Heart left ventricle (tissue), 16 donors: ENCODE data around the gene TCN2. TPM values are rescaled to one million over a fixed set of nuclear protein-coding genes. Genes with fewer than 3 reads are reported as not detected.

ENCODE experiments used
- ATAC-seq, 4 donors: fragments of 200-7000 bp; cut with Tn5 transposase; one replicate each; pipeline ENCODE4 v1.9.1; 2020 to 2022; ENCODE audit warnings: moderate library complexity in 4 of 4, mild to moderate bottlenecking in 3 of 4, moderate number of reproducible peaks in 1 of 4
- DNase-seq, 5 donors: peaks; one replicate each; pipeline ENCODE4 v3.0.0-alpha.2; 2020
- H3K27ac ChIP-seq, 12 donors: fragments of 200-600 bp; sonication (generic) in 4 of 12; one replicate each; pipeline versions ENCODE4 v1.5.0 to v1.8.0; 2016 to 2022; ENCODE audit warnings: mild to moderate bottlenecking in 2 of 12
- H3K27me3 ChIP-seq, 9 donors: fragments of 200-600 bp; sonication (generic) in 2 of 9; one replicate each; pipeline versions ENCODE4 v1.5.1 to v1.8.0; 2016 to 2022; ENCODE audit warnings: mild to moderate bottlenecking in 3 of 9
- H3K36me3 ChIP-seq, 9 donors: fragments of 200-600 bp; sonication (generic) in 2 of 9; one replicate each; pipeline versions ENCODE4 v1.5.0 to v1.8.0; 2018 to 2022; ENCODE audit warnings: mild to moderate bottlenecking in 2 of 9
- H3K4me1 ChIP-seq, 12 donors: fragments of 200-600 bp; sonication (generic) in 4 of 12; one replicate each; pipeline versions ENCODE4 v1.5.0 to v1.8.0; 2016 to 2022; ENCODE audit warnings: mild to moderate bottlenecking in 3 of 12
- H3K4me3 ChIP-seq, 12 donors: fragments of 200-600 bp; sonication (generic) in 4 of 12; one replicate each; pipeline versions ENCODE4 v1.5.0 to v1.8.0; 2017 to 2022; ENCODE audit warnings: mild to moderate bottlenecking in 9 of 12, moderate library complexity in 4 of 12
- H3K9me3 ChIP-seq, 12 donors: fragments of 200-600 bp; sonication (generic) in 4 of 12; one replicate each; pipeline versions ENCODE4 v1.5.0 to v1.8.0; 2016 to 2022; ENCODE audit warnings: mild to moderate bottlenecking in 1 of 12
- CTCF ChIP-seq, 12 donors: fragments of 200-600 bp; sonication (generic) in 4 of 12; IDR thresholded peaks; one replicate each; pipeline versions ENCODE4 v1.5.0 to v1.8.0; 2018 to 2022; ENCODE audit warnings: antibody characterized with exemption in 12 of 12, mild to moderate bottlenecking in 5 of 12
- POLR2A ChIP-seq, 2 donors: fragments of 450-650 bp; IDR thresholded peaks; one replicate each; pipeline ENCODE4 v1.6.1; 2017; ENCODE audit warnings: antibody characterized with exemption in 2 of 2, mild to moderate bottlenecking in 2 of 2, moderate library complexity in 2 of 2
- WGBS, 4 donors: extraction: QIAGEN DNeasy Blood & Tissue Kit in 2 of 4; methylation state at CpG; one replicate each; pipeline versions ENCODE4 v1.1.5 to v1.1.7; 2013 to 2018; 5-methylcytosine and 5-hydroxymethylcytosine counted together
- intact Hi-C, 10 donors: fragments of 100-400 bp; cut with DNase I; formaldehyde crosslinking; loops; one replicate each; pipeline versions ENCODE4 v1.11.1 to v1.14.2; 2022
- polyA plus RNA-seq, 2 donors: library from polyadenylated mRNA; stranded (reverse); fragments of 200-250 nt; gene quantifications; one replicate each; pipeline ENCODE4 v1.2.3, GENCODE V29; 2013
- total RNA-seq, 9 donors: library from RNA; depleted of rRNA in 2 of 9; stranded (reverse); fragments of >200 nt in 2 of 9; fragmentation: NEBNext Ultra II Directional in 3 of 9; extraction: Animal tissue kit (Norgen Biotek cat#: 25700) in 3 of 9; gene quantifications; one replicate each; pipeline versions ENCODE4 v1.1.0 to v1.2.4, GENCODE V29; 2016 to 2023
- donor health status: ischemic (EF 13 %, LVEDD 7.1; RV severe dilation, severe dysfunction).
- donor health status: healthy with polysubstance abuse.
- donor health status: DM: no; HTN: yes; CAD: no.
- donor health status: DM: no; HTN: no; CAD: no.
- donor health status: ischemic (EF 25% LVEDD 6.9; RV normal size, moderate dysfunction).
- donor health status: ischemic (EF 25% LVEDD 5.7; RV mildly dilated, moderate dysfunction).
- donor health status: healthy.
- donor health status: DM: yes; HTN: yes; CAD: no.
- donor health status: ischemic (EF 35%, LVEDD 5.7; RV mildly dilated, moderate dysfunction).
- donor health status: nonischemic (EF 11% LVEDD 7.7; RV severe dilation, severe dysfunction).
- donor health status: DM: yes; HTN: yes; CAD: no.
- donor health status: PGD.
- donor health status: ischemic (EF 29% LVEDD 5.4; RV normal size, mild dysfunction).
- donor health status: nonischemic (EF 23%, LVEDD 6.1; RV moderate dilation, normal function).

The TCN2 gene
- total and polyA plus RNA-seq, 11 donors = 11.0 to 69.9 (median 19.3) TPM

GRCh38 chr22:30662040-30662439 lies 55.1 kb downstream of the TCN2 start:
- WGBS, 4 donors = 79 to 94% (median 90%) methylated on average over 4 of the region's 4 CpGs
- Histone ChIP-seq H3K27ac (no peak overlapping the region), H3K9me3 (no peaks in the 10 kb centered on the region), H3K4me1 (peaks cover 0 to 10% (median 6%) of the 10 kb centered on the region in 12 donors), H3K36me3 (peaks cover 0 to 38% (median 15%) of the 10 kb centered on the region in 9 donors), H3K27me3 (no peaks in the 10 kb centered on the region), H3K4me3 (no peak overlapping the region)
- DNase-seq (no peak), ATAC-seq (no peak)
- TF ChIP-seq CTCF (IDR thresholded peaks at IDR 0.05) (no peak), POLR2A (IDR thresholded peaks at IDR 0.05) (no peak)
- intact Hi-C loops = no loop called here

- Histone ChIP-seq H3K36me3 (peaks cover 0 to 35% (median 15%) of the 10 kb centered on the region in 9 donors), H3K27me3 (no peaks in the 10 kb centered on the region), H3K27ac (no peak overlapping the region), H3K9me3 (no peaks in the 10 kb centered on the region), H3K4me3 (no peak overlapping the region), H3K4me1 (peaks cover 0 to 19% (median 11%) of the 10 kb centered on the region in 12 donors)
- intact Hi-C loops = no loop called here
- ATAC-seq = no peak
- 97 to 99% (median 98%) methylated on average over 9 to 13 of the region's 13 CpGs for WGBS, 4 donors
- TF ChIP-seq CTCF (IDR thresholded peaks at IDR 0.05) = no peak
- TF ChIP-seq POLR2A (IDR thresholded peaks at IDR 0.05) = no peak
- DNase-seq = no peak
Measured at GRCh38 chr22:30664798-30665197, 57.8 kb downstream of the TCN2 start.

GRCh38 chr22:30665266-30665665 lies 58.3 kb downstream of the TCN2 start:
- no peak for TF ChIP-seq CTCF (IDR thresholded peaks at IDR 0.05)
- no peak for TF ChIP-seq POLR2A (IDR thresholded peaks at IDR 0.05)
- H3K9me3 ChIP-seq = no peaks in the 10 kb centered on the region
- DNase-seq = no peak
- no peaks in the 10 kb centered on the region for H3K27me3 ChIP-seq
- no peak for ATAC-seq
- H3K27ac ChIP-seq = no peak overlapping the region
- peaks cover 0 to 19% (median 11%) of the 10 kb centered on the region in 12 donors for H3K4me1 ChIP-seq
- H3K36me3 ChIP-seq = peaks cover 0 to 30% (median 15%) of the 10 kb centered on the region in 9 donors
- intact Hi-C loops = no loop called here
- 85 to 97% (median 91%) methylated on average over 2 of the region's 2 CpGs for WGBS, 4 donors
- H3K4me3 ChIP-seq = no peak overlapping the region

- Histone ChIP-seq H3K27ac (no peak overlapping the region), H3K4me1 (peaks cover 0 to 19% (median 11%) of the 10 kb centered on the region in 12 donors), H3K27me3 (no peaks in the 10 kb centered on the region), H3K36me3 (peaks cover 0 to 27% (median 15%) of the 10 kb centered on the region in 9 donors), H3K4me3 (no peak overlapping the region), H3K9me3 (no peaks in the 10 kb centered on the region)
- ATAC-seq = no peak
- DNase-seq = no peak
- TF ChIP-seq CTCF (IDR thresholded peaks at IDR 0.05) (no peak), POLR2A (IDR thresholded peaks at IDR 0.05) (no peak)
- intact Hi-C loops = loop anchor here in 3 of 10 donors (2.0 kb wide), 1 partner anchor 31 kb away; the partner anchor contains the start of gene SLC35E4 (in 3 of the 3)
- WGBS, 4 donors = 93 to 98% (median 95%) methylated on average over 4 of the region's 4 CpGs
Measured at GRCh38 chr22:30665786-30666185, 58.8 kb downstream of the TCN2 start.
